HEK293T (cell line): ENCODE results near the gene NHERF1.

ENCODE experiments used
- CTCF ChIA-PET: fragments of 350-600 bp; formaldehyde crosslinking; extraction: SDS; loops from one replicate; lab custom pipeline; 2021; ENCODE audit warnings: antibody characterized with exemption, inconsistent platforms; lab: Yijun Ruan, JAX
- POLR2A ChIA-PET: fragments of 350-600 bp; formaldehyde crosslinking; extraction: SDS; loops from one replicate; lab custom pipeline; 2020; ENCODE audit warnings: antibody characterized with exemption, inconsistent platforms; lab: Yijun Ruan, JAX
- DNase-seq: peaks from one replicate; pipeline ENCODE4 v3.0.0; 2012; ENCODE audit warnings: mixed read lengths; ENCODE audit errors: extremely low spot score
- ARNT ChIP-seq: fragments of 450-650 bp; IDR thresholded peaks from 2 replicates; pipeline ENCODE4 v1.6.1; 2017; ENCODE audit warnings: mild to moderate bottlenecking
- BHLHE40 ChIP-seq: fragments of 450-650 bp; IDR thresholded peaks from 2 replicates; pipeline ENCODE4 v1.6.1; 2016; ENCODE audit warnings: mild to moderate bottlenecking, moderate library complexity, borderline replicate concordance
- CTBP1 ChIP-seq: fragments of 450-650 bp; IDR thresholded peaks from 2 replicates; pipeline ENCODE4 v1.6.1; 2016; ENCODE audit warnings: borderline replicate concordance
- ELF4 ChIP-seq: fragments of 450-650 bp; IDR thresholded peaks from 2 replicates; pipeline ENCODE4 v1.6.1; 2017; ENCODE audit warnings: antibody characterized with exemption
- FOXA1 ChIP-seq: fragments of 450-650 bp; IDR thresholded peaks from 2 replicates; pipeline ENCODE4 v1.6.1; 2016; ENCODE audit warnings: mild to moderate bottlenecking
- FOXK2 ChIP-seq: fragments of 450-650 bp; IDR thresholded peaks from 2 replicates; pipeline ENCODE4 v1.6.1; 2016; ENCODE audit warnings: mild to moderate bottlenecking
- FOXM1 ChIP-seq: fragments of 450-650 bp; IDR thresholded peaks from 2 replicates; pipeline ENCODE4 v1.6.1; 2017; ENCODE audit warnings: mild to moderate bottlenecking, borderline replicate concordance
- HDGF ChIP-seq: fragments of 450-650 bp; IDR thresholded peaks from 2 replicates; pipeline ENCODE4 v1.6.1; 2017; ENCODE audit warnings: antibody characterized with exemption, borderline replicate concordance
- L3MBTL2 ChIP-seq: fragments of 450-650 bp; conservative IDR thresholded peaks from 2 replicates; pipeline ENCODE4 v1.6.1; 2016; ENCODE audit warnings: mild to moderate bottlenecking
- LEF1 ChIP-seq: fragments of 450-650 bp; IDR thresholded peaks from 2 replicates; pipeline ENCODE4 v1.6.1; 2017; ENCODE audit warnings: mild to moderate bottlenecking, borderline replicate concordance
- NFRKB ChIP-seq: fragments of 450-650 bp; IDR thresholded peaks from 2 replicates; pipeline ENCODE4 v1.6.1; 2016; ENCODE audit warnings: mild to moderate bottlenecking, moderate library complexity
- SP1 ChIP-seq: fragments of 450-650 bp; IDR thresholded peaks from 2 replicates; pipeline ENCODE4 v1.6.1; 2017
- SUZ12 ChIP-seq: fragments of 450-650 bp; IDR thresholded peaks from 2 replicates; pipeline ENCODE4 v1.6.1; 2016; ENCODE audit warnings: mild to moderate bottlenecking
- TARDBP ChIP-seq: fragments of 450-650 bp; IDR thresholded peaks from 2 replicates; pipeline ENCODE4 v1.6.1; 2016
- ZNF384 ChIP-seq: fragments of 450-650 bp; IDR thresholded peaks from 2 replicates; pipeline ENCODE4 v1.6.1; 2016
- TF ChIP-seq, protein P1 (sequence below): fragments of 450-650 bp; IDR thresholded peaks from 2 replicates; pipeline ENCODE4 v1.6.1; 2016

The NHERF1 gene

DNA sequence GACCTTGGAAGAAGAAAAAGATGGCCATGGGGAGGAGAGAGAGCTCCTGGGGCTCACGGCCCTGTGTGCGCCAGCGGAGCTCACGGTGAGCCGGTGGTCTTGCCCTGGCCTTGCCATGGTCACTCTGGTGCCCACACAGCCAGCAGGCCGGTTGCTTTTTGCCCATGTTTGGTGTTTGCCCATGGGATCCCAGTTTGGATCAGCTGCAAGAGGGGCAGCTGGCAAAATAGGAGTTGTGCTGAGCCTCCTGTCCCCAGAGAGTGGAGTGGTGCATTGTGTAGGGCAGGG lies 1.6 kb downstream of the NHERF1 start:
- DNase-seq: no peak
- ChIA-PET POLR2A (interaction anchor here (0.8 to 3.0 kb wide), 8 partner anchors 9 to 263 kb away, joined by 3 to 11 read pairs (median 4); partner anchors contain the start of genes FDXR and NAT9), CTCF (interaction anchor here (0.9 to 2.1 kb wide), 8 partner anchors 12 to 184 kb away, joined by 3 to 10 read pairs (median 5); a partner anchor contains a TSS)
- no peak for TF ChIP-seq NFRKB
- TF ChIP-seq FOXK2: no peak
- no peak for TF ChIP-seq ELF4
- no peak for TF ChIP-seq SP1
- TF ChIP-seq FOXA1: no peak
- TF ChIP-seq LEF1: no peak
- no peak for TF ChIP-seq CTBP1
- no peak for TF ChIP-seq ARNT

DNA sequence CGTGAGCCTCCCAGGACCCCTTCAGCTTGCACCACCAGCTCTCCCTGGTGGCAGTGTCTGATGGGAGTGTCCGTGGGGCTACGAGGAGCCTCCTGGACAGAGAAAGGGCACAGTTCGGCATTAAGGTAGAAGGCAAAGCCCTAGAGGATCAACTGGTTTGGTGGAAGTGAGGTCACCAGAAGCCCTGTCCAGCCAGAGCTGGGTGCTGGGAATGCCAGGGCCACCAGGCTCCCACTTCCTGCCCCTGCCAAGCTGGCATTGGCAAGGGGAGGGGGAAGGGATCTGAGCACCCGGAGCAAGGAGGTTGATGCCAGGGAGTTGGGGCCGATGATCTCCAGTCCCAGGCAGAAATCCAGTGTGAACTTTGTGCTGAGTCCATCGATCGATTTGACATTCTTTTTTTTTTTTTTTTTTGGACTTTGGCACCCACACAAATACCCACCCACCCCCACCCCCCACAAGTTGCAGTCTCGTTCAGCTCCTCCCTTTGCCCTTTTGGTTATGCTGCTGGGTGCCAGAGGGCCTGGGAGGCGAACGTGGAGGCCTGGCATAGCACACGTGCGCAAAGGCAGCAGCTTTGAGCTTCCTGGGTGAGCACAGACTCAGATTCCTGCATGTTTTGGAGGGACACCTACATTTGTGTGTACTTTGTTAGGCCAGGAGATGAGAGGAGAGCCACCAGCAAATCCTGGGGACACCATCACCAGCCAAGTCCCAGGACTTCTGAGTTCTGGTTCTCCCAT lies 2.1 kb downstream of the NHERF1 start:
- no peak for DNase-seq
- TF ChIP-seq FOXM1: no peak
- no peak for TF ChIP-seq LEF1
- TF ChIP-seq ARNT: no peak
- TF ChIP-seq, protein P1, sequence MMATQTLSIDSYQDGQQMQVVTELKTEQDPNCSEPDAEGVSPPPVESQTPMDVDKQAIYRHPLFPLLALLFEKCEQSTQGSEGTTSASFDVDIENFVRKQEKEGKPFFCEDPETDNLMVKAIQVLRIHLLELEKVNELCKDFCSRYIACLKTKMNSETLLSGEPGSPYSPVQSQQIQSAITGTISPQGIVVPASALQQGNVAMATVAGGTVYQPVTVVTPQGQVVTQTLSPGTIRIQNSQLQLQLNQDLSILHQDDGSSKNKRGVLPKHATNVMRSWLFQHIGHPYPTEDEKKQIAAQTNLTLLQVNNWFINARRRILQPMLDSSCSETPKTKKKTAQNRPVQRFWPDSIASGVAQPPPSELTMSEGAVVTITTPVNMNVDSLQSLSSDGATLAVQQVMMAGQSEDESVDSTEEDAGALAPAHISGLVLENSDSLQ: no peak
- TF ChIP-seq ELF4: no peak
- TF ChIP-seq NFRKB: no peak
- no peak for TF ChIP-seq L3MBTL2
- TF ChIP-seq ZNF384: no peak
- TF ChIP-seq BHLHE40: no peak
- TF ChIP-seq FOXK2: no peak
- no peak for TF ChIP-seq SUZ12
- no peak for TF ChIP-seq CTBP1
- no peak for TF ChIP-seq TARDBP
- no peak for TF ChIP-seq HDGF
- no peak for TF ChIP-seq SP1
- TF ChIP-seq FOXA1: no peak
- CTCF ChIA-PET: interaction anchor here (0.7 to 2.1 kb wide), 7 partner anchors 14 to 210 kb away, joined by 3 to 10 read pairs (median 6); no protein-coding TSS in a partner anchor
- POLR2A ChIA-PET: interaction anchor here (0.8 to 3.0 kb wide), 7 partner anchors 8 to 262 kb away, joined by 3 to 11 read pairs (median 5); partner anchors contain the start of genes FDXR and NAT9

DNA sequence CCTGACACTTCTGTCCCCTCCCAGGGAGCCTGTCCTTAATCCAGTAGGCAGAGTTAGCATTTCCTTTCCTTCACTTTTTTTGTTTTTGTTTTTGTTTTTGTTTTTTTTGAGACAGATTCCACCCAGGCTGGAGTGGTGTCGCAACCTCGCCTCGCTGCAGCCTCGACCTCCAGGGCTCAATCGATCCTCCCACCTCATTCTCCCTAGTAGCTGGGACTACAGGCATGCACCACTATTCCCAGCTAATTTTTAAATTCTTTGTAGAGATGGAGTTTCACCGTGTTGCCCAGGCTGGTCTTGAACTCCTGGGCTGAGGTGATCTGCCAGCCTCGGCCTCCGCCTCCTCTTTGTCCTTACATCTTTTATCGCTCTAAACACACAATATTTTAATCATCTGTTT lies 4.0 kb downstream of the NHERF1 start:
- ChIA-PET POLR2A (interaction anchor here (2.3 kb wide), 1 partner anchor 24 kb away, joined by 9 read pairs; the partner anchor contains the start of gene NAT9), CTCF (interaction anchor here (1.3 kb wide), 2 partner anchors 8 to 18 kb away, joined by 3 to 4 read pairs; no protein-coding TSS in a partner anchor)
- TF ChIP-seq BHLHE40 (no peak), ELF4 (no peak), SP1 (no peak), NFRKB (no peak), L3MBTL2 (no peak), CTBP1 (no peak), ZNF384 (no peak), FOXA1 (no peak), SUZ12 (no peak), ARNT (no peak), FOXM1 (no peak), TARDBP (no peak)
- TF ChIP-seq, protein P1: no peak
- DNase-seq: no peak

DNA sequence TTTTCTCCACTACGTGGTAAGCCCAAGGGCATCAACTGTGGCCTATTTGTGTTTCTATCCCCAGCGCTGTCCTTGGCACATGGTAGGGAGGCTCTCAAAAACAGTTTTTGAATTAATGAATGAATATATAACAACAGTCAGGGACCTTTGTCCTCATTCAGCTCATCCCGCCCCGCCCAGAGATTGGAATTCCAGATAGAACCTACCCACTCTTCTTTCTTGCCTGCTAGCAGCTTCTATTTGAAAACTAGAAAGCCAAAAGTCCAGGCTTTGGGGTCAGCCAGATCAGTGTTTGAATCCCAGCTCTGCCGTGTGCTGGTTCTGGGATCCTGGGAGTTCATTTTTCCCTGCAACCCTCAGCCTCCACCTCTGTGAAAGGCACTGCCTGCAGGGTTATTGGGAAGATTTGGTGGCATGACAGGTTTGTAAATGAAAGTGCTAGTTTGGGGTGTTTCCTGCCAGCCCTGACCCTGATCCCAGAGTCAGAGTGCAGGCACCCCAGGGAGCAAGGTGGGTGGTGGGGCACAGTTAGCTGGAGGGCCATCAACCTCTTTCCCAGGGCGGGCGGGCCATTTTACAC lies 4.5 kb downstream of the NHERF1 start:
- ChIA-PET POLR2A (interaction anchor here (1.6 to 2.3 kb wide), 2 partner anchors 24 to 99 kb away, joined by 5 to 9 read pairs; partner anchors contain the start of gene NAT9), CTCF (interaction anchor here (1.3 kb wide), 2 partner anchors 8 to 18 kb away, joined by 3 to 4 read pairs; no protein-coding TSS in a partner anchor)
- no peak for TF ChIP-seq ELF4
- no peak for TF ChIP-seq FOXK2
- no peak for TF ChIP-seq SUZ12
- TF ChIP-seq TARDBP: no peak
- TF ChIP-seq FOXM1: no peak
- TF ChIP-seq ZNF384: no peak
- TF ChIP-seq BHLHE40: no peak
- TF ChIP-seq, protein P1: no peak
- no peak for TF ChIP-seq ARNT
- no peak for TF ChIP-seq FOXA1
- TF ChIP-seq L3MBTL2: no peak
- TF ChIP-seq CTBP1: no peak
- no peak for DNase-seq

DNA sequence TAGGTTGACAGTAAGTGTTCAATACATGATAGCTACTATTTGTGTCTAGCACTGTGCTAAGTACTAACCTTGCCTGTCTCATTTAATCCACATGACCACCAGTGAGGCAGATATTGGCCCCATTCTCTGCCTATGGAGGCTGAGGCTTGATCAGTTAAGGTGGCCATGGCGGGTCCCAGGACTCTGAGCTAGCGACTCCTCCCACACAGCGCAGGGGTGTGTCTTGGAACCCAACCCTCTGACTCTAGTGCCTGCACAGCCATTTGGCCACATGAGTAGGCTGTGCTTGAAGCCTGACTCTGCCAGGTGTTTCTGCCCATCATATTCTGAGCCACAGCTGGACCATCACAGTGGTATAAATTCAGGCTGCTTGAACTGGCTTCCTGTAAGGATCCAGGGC lies 6.4 kb downstream of the NHERF1 start:
- TF ChIP-seq FOXA1: no peak
- TF ChIP-seq L3MBTL2: no peak
- no peak for TF ChIP-seq TARDBP
- no peak for TF ChIP-seq ELF4
- TF ChIP-seq ARNT: no peak
- TF ChIP-seq ZNF384: no peak
- TF ChIP-seq FOXM1: no peak
- TF ChIP-seq, protein P1: no peak
- no peak for TF ChIP-seq HDGF
- TF ChIP-seq SUZ12: no peak
- TF ChIP-seq FOXK2: no peak
- TF ChIP-seq BHLHE40: no peak
- TF ChIP-seq LEF1: no peak
- no peak for TF ChIP-seq SP1
- ChIA-PET CTCF (no interaction called here), POLR2A (interaction anchor here (1.6 to 2.3 kb wide), 2 partner anchors 22 to 97 kb away, joined by 5 to 9 read pairs; partner anchors contain the start of gene NAT9)
- no peak for DNase-seq
